GM18519 (cell line): ENCODE data around the gene LHX1.

Experiments
- ATAC-seq: cut with Tn5 transposase; IDR thresholded peaks from one replicate; pipeline ENCODE4 v1.9.1; 2021; ENCODE audit warnings: mild to moderate bottlenecking, moderate library complexity; ENCODE audit not compliant: unreplicated experiment, low FRiP score

Gene LHX1

DNA sequence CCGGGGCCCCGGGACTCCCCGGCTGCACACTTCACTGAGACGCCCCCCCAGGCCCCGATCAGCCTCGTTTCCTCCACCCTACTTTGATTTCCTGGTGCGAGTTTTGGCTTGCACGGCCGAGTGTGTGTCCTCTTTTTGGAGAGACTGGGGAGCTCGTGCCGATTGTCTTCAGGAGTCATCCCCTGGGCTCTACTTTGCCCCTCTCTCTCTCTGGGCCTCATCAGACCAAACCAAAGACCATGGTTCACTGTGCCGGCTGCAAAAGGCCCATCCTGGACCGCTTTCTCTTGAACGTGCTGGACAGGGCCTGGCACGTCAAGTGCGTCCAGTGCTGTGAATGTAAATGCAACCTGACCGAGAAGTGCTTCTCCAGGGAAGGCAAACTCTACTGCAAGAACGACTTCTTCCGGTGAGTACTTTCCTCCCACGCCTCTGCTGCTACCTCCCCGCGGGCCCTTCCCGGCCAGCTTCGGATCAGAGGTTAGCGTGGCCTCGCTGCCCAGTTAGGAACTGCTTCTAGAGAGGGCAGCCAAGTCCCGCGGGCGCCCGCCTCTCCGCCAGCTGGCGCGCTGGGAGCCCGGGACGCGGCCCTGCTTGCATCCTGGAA lies 787 bp downstream of the LHX1 start:
- ATAC-seq, result no peak

DNA sequence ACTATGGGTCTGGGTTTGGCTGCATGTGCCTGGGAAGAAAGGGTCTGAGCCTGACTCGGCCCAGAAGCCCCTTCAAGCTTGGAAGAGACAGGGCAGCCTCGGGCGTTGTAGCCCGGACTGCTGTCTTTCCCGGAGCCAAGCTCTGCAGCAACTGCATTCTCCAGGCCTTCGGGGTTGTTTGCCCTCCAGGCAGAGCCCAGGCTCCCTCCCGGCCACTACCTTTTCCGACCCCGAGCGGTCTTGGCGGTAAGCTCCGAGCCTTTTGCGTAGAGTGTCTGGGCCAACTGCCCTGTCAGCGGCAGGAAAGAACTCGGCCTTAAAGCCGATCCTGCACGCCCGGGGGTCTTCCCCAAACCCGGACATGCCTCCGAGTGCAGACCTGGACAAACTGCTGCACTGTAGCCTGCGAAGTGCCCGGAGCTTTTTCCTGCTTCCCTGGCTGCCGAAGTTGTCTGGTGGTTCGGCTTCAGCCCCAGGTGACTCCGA lies 1.3 kb downstream of the LHX1 start:
- no peak for ATAC-seq

DNA sequence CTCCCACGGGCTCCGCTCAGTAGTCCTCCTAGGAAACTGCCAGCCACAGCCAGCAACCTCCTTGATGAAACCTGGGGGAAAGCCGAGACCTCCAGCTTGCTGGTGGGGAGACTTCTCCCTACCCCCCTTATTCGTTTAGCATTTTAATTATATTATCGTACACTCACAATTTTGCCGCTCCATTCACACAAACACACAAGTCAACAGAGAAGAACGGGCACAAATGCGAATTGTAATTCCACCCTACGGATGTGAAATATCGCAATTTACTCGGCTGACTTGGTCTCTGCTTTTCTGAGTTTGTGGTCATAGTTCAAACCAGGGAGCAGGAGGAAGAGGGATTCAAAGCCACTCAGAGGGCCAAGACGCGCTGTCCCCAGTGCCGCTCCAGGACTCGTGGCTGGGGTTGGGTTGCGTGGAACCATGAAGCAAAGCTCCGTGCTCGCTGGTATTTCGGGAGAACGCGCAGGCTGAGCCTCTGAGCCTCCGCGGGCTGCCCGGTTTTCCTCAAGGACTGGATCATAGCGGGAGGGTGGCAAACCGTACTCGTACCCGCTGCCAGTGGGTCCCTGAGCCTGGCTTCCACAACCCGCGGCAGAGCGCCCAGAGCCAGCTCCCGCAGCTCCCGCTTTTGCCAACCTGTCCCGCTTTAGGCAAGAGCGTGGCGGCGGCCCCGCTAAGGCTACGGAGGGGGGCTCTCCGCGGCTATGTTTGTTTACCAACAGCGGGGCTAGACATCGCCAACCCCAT lies 2.0 kb downstream of the LHX1 start:
- no peak for ATAC-seq

DNA sequence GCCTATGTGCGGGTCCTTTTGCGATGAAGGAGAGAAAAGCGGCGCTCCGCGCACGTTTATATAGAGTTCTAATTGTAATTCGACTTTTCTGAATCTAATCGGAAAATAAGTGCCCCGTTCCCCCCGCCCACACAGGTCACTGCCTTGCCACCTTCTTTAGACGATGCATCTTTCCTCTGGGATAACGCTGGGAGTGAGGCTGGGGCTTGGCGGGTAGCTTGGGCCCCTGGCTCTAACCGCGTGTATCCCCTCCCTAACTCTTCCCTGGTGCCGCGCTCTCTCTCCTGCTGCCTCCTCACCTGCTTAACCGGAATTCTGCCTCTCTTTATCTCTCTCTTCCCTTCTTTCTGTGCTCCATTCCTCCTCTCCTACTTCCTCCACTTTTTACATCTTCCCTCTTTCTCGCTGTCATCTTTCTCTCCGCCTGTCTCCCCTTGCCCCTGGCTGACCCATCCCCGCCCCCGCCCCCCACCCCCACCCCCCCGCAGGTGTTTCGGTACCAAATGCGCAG lies 2.6 kb downstream of the LHX1 start:
- no peak for ATAC-seq

DNA sequence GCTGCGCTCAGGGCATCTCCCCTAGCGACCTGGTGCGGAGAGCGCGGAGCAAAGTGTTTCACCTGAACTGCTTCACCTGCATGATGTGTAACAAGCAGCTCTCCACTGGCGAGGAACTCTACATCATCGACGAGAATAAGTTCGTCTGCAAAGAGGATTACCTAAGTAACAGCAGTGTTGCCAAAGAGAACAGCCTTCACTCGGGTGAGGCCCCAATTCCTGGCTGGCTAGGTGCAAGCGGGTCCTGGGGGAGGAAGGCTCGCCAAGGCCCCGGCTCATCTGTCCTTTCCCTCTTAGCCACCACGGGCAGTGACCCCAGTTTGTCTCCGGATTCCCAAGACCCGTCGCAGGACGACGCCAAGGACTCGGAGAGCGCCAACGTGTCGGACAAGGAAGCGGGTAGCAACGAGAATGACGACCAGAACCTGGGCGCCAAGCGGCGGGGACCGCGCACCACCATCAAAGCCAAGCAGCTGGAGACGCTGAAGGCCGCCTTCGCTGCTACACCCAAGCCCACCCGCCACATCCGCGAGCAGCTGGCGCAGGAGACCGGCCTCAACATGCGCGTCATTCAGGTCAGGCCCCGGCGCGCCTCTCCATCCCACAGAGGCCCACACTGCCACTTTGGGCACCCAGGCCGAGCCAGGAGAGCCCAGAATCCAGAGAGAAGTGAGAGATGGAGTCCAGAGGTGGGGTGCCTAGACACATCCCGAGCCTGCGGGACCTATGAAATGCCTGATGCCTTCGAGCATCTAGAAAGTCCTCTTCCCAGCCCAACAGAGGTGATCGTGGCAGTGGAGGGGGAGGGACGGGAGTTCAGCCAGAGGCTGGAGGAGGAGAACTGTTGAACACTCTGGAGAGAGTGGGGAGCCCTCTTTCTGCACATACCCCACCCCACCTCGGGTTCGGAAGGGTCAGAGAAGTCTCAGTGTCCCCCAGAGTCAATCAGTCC lies 3.3 kb downstream of the LHX1 start:
- ATAC-seq, result no peak

DNA sequence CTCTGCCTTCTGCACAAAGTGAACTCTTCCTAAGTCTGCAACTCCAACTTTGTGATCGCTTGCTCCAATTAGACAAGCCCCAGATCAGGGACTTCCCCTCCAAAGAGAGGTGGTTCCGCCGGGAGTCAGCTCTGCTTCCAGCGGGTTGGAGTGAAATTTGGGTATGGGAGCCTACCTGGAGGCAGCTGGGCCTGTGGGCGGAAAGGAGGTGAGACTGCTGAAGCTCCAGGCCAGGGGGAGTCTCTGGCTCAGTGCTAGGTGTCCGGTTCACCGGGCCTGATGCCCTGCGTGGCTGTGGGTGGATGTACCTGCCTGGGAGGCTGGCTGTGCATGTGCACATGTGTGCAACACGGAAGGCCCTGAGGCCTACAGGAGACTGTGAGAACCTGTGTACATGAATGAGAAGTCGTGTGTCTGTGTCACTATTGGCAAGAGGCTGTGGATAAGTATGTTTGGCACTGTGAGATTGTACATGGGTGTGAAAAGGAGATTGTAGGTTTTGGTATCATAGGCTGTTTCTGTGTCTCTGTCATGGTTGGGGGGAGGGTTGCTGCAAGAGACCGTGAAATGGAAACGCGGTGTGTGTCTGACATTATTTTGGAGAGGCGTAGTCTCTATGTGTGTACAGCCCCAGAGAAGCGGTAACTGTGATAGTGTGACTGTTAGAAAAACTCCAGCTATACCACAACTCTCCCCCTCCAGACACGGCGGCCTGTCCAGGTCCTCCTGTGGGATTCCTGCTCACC lies 4.2 kb downstream of the LHX1 start:
- ATAC-seq, result no peak

DNA sequence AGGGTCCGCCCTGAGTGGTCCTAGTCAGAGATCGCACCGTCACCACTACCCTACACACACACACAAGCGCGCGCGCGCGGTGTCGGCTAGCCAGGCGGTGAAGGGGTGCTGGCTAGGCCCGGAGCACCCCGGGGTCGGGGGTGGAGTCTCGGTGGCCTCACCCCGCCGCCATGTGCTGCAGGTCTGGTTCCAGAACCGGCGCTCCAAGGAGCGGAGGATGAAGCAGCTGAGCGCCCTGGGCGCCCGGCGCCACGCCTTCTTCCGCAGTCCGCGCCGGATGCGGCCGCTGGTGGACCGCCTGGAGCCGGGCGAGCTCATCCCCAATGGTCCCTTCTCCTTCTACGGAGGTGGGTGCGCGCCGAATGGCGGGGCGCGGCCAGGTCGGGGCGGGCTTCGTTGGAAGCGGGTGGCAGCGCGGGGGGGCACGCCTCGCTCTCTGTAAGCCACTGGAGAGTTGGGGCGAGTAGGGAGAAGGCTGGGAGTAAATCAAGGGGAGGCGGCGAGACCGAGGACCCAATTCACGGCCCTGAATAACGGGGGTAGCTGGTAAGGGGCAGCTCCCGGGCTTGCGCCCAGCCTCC lies 4.8 kb downstream of the LHX1 start:
- no peak for ATAC-seq

DNA sequence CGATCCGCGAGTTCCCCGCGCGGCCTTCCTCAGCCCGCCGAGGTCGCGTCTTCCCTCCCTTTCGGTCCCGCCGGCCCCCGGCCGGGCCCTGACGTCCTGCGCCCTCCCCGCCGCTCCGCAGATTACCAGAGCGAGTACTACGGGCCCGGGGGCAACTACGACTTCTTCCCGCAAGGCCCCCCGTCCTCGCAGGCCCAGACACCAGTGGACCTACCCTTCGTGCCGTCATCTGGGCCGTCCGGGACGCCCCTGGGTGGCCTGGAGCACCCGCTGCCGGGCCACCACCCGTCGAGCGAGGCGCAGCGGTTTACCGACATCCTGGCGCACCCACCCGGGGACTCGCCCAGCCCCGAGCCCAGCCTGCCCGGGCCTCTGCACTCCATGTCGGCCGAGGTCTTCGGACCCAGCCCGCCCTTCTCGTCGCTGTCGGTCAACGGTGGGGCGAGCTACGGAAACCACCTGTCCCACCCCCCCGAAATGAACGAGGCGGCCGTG lies 5.4 kb downstream of the LHX1 start:
- ATAC-seq, result no peak

DNA sequence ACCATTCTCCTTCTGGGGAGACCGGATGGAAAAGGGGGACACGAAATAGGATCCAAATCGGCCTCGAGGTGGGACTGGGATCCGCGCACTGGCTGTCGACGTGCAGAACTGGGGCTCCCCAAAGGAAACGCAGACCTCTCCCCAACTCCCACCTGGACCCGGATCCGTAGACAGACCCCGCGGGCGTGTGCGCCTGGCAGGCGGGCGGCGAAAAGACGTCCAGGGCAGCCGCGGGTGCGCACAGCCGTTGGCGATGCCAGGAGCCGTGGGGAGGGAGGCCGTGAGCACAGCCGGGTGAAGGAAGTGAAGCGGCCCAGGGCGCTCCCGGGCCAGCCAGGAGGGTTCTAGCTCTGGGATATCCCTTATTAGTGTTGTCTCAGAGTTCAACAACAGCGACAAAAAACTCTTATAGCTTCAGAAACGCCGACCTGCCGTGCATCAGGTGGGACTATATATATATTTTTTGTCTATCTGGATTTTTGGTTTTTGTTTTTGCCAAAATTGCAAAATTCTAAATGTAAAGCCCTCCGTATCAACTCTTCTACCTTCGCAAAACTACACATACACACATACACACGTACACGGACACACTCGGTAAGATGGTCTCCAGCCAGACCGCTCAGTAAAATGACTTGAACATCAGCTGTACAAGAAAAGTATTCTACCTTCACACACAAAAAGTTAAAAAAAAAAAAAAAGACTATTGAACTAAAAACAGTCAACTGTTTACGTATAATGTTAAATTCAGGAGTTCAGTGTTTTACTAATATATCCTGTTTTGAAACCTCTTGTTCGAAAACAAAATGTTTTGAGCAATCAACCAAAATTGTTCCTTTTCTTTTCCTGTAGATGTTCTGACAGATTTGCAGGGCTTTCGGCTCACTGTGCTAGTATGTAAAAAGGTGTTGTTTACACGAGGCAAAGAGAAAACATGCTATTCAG lies 6.2 kb downstream of the LHX1 start:
- ATAC-seq, result no peak

DNA sequence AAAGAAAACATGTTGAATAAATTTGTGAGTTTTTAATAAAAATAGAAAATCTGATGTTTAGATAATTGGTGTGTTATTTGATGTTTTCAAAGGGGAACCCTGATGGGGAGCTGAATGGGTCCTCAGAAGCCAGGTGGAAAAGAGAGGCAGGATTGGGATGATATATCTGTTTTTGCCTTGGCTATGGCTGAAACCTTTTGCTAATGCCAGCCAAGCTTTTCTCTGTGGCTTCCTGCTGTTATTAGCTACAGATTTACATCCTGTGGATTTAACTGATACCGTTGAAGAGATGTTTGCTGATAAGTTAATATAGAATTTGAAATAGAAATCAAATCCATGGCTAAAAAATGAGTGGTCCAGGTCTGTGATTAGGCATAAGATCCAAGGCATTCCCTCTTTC lies 7.3 kb downstream of the LHX1 start:
- ATAC-seq, result no peak

DNA sequence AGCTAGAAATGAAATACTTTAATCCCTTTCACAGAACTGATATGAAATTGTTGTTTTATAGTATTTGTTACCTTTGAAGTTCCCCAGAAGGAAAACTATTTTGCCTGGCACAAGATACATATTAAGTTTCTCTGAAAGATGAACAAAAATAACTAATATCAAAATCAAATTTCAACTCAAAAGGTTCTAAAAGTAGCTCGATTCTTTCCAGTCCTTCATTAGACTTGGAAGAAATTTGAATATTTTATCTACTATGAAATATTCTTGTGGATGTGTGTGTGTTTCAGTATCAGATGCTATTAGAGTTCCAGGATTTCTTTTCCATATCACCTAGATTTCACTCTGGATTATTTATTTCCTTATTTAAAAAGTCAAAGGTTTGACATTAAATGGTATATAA lies 7.9 kb downstream of the LHX1 start:
- no peak for ATAC-seq

DNA sequence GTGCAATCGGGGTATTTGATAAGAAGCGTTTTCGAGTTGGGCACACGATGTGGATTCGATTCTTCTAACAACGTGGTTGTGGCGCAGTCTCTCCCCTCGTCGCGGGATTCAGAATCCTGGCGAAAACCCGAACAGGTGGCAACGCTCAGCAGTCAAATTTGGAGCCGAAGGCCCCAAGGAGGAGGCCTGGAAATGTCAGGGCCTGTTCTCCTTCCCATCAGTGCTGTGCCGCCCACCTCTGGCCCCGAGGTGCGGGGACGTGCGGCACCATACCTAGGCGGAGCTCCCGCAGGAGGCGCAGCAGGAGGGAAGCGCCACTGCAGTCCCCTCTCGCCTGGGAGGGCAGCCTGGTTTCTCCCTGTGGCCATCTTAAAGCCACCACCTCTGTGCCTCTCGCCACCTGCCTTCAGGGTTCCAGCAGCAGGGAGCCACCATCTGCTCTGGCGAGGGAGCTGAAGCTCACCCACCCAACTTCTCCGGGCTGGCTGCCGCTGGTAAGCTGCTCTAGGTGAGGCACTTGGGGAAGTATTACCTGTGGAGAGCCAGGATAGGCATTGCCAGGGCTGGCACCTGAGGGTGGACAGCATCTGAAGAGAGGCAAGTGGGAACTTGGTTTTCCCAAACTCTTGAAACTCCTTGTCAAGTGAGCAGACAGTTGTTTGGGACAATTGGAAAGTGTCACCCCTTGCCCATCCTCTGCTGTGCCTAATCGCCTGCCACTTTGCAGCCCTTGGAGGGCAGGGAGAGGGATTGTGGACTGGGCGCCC lies 8.9 kb downstream of the LHX1 start:
- ATAC-seq, result no peak

DNA sequence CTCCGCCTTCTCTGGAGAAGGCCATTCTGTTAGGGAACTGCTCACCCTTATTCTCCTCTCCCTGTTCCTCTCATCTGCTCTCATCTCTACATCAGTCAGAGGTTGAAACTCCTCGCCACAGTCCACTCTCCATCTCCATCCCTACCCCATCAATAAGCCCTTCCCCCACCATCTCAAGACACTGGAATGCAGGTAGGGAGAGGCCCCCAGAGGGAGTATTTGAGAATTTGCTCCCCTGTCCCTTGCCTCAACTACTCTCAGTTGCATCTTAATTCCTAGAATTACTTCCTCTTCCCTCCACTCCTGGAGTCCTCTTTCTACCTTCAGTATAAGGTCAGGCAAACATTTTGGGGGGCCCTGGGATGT lies 9.4 kb downstream of the LHX1 start:
- no peak for ATAC-seq

DNA sequence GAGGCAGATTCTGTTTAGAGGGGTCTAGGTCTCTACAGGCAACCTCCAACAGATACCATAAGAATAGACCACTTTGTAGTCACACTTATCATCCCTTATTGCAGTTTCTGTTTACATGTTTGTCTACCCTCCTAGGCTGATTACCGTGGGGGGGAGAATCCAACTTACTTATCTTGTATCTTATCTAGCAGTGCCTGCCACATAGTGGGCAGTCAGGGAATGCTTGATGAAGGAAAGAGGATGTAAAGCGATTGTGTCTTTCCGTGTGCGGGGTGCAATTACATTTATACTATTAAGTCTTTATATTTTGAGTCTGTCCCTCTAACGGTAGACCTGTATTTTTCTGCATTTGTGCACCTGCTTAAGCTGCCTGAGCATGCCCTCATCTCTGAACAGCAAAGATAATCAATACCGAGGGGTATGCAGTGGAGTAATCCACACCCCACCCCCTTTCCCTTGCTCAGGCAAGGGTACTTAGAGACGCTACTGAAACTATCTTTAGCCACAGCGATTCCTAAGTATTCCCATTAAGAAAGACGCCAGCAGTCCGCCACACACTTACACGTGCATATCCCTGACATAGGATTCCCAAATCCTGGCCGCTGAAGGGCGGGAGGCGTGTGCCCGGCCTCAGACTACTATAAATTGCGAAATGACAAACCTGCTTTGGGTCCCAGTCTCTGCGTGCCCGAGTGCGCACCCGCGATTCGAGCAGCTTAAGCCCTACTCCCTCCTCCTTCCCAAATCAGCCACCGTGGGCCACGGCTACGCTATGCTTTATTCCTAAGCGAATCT lies 10.8 kb downstream of the LHX1 start:
- ATAC-seq, result no peak

DNA sequence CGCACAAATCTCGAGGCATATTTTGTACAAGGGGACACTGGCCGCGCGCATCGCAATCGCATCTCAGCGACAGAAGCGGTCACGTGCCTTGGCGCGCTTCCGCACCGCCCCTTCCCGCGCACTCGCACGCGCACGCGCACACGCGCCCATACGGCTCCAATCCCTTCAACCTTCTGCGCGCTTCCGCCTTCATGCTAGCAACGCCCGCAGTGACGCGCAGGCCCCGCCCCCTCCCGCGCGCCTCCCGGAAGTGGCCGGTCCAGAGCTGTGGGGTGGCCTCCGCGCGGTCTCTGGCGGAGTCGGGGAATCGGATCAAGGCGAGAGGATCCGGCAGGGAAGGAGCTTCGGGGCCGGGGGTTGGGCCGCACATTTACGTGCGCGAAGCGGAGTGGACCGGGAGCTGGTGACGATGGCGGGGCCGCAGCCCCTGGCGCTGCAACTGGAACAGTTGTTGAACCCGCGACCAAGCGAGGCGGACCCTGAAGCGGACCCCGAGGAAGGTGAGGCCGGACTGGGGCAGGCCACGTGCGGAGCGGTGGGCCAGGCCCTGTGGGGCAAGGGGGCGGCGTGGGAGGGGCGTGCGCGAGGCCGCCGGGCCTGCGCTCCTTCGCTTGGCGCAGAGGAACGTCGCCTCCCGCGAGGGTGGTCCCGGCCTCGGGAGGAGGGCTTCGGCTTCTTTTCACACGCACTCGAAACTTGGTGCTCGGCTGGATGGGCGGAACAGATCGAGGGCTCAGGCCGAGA lies 11.6 kb downstream of the LHX1 start, which contains the start of gene AATF:
Gene AATF (plus strand): TSS at position 238 of the 744 bp plus-strand sequence. CDS start 172 bp downstream, at position 410.
- ATAC-seq, result peak; percentile 72

DNA sequence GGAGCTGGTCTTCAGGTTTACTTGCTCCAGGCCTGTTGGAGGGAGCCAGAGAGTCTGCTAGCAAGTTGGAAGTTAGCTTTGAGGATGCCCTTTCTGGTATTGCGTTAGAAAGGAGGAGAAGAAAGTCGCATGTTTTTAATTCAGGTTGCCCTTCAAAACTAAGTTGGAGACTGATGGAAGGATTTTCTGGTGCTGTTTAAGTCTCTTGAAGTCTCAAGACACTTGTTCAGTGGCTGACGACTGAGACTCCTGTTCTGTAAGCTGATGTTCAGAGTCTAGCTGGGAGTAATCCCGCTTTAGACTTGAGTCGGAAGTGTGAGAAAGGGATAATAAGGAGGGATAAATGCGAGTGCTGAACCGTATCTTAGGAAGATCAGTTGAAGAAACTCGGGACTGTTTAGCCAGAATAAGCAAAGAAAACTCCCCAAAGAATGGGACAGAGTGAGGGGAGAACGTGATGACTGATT lies 12.2 kb downstream of the LHX1 start:
- no peak for ATAC-seq
